GM12878 (cell line): ENCODE data around the gene ING4. TPM values are rescaled to one million over a fixed set of nuclear protein-coding genes. Genes with fewer than 3 reads are reported as not detected.

Source experiments
- ATAC-seq: fragments of 200-7000 bp; cut with Tn5 transposase; 3 replicates; pipeline ENCODE4 v1.9.1; 2020; ENCODE audit warnings: mild to moderate bottlenecking, moderate library complexity
- BruUV-seq: library from RNA; stranded (reverse); fragments of 400-500 nt; replicated peaks from 2 replicates; lab custom pipeline; 2021; lab: Mats Ljungman, UMichigan
- CTCF ChIA-PET: fragments of 300-600 bp; sonication (Branson Sonifier 250); formaldehyde crosslinking; extraction: SDS; loops from one replicate; lab custom pipeline; 2021; ENCODE audit warnings: inconsistent platforms; lab: Yijun Ruan, JAX
- POLR2A ChIA-PET: fragments of 350-600 bp; formaldehyde crosslinking; extraction: SDS; loops from one replicate; lab custom pipeline; 2021; ENCODE audit warnings: inconsistent platforms; lab: Charles Lee
- RAD21 ChIA-PET: fragments of 300-600 bp; sonication (Branson Sonifier 250); formaldehyde crosslinking; loops from one replicate; lab custom pipeline; 2023; ENCODE audit warnings: antibody characterized with exemption; ENCODE audit not compliant: unreplicated experiment; lab: Charles Lee
- SMC1A ChIA-PET: fragments of 300-600 bp; sonication (Branson Sonifier 250); formaldehyde crosslinking; loops from one replicate; lab custom pipeline; 2023; ENCODE audit not compliant: unreplicated experiment, uncharacterized antibody; lab: Charles Lee
- DNase-seq: peaks from one replicate; pipeline ENCODE4 v3.0.0-alpha.2; 2011; ENCODE audit warnings: low read depth, low spot score
- FAIRE-seq: peaks from 3 replicates; lab custom pipeline; 2011; peaks lifted over from hg19 to GRCh38; lab: Jason Lieb, UNC
- H2AFZ ChIP-seq: 2 replicates; pipeline ENCODE4 v1.6.0; 2011; ENCODE audit warnings: low read depth, low read length, control low read depth; ENCODE audit not compliant: control insufficient read depth
- H3K27ac ChIP-seq: 2 replicates; pipeline ENCODE4 v1.5.1; 2011; ENCODE audit warnings: control low read depth; ENCODE audit not compliant: control insufficient read depth, insufficient read depth
- H3K27me3 ChIP-seq, 2 experiments: replicated peaks in 1 of 2; 2 replicates each; pipeline versions ENCODE4 v1.6.0 to v1.6.1; 2011; ENCODE audit warnings: low read length in 1 of 2; ENCODE audit not compliant: control insufficient read depth in 2 of 2, insufficient read depth in 2 of 2
- H3K36me3 ChIP-seq, 2 experiments: 2 replicates each; pipeline ENCODE4 v1.5.1; 2011; ENCODE audit warnings: low read length in 1 of 2; ENCODE audit not compliant: control insufficient read depth in 2 of 2, insufficient read depth in 2 of 2
- H3K4me1 ChIP-seq: 2 replicates; pipeline ENCODE4 v1.6.1; 2011; ENCODE audit warnings: mild to moderate bottlenecking, low read length, moderate library complexity, mixed read lengths; ENCODE audit not compliant: control insufficient read depth, insufficient read depth
- H3K4me2 ChIP-seq: 2 replicates; pipeline ENCODE4 v1.6.0; 2011; ENCODE audit warnings: control low read depth; ENCODE audit not compliant: control insufficient read depth, insufficient read depth
- H3K4me3 ChIP-seq: fragments of 200-600 bp; sonication (generic); 2 replicates; pipeline ENCODE4 v1.5.1; 2016
- H3K79me2 ChIP-seq: 2 replicates; pipeline ENCODE4 v1.6.0; 2011; ENCODE audit warnings: low read length; ENCODE audit not compliant: control insufficient read depth, insufficient read depth
- H3K9ac ChIP-seq: 2 replicates; pipeline ENCODE4 v1.8.0; 2011; ENCODE audit warnings: low read length, control low read depth, mixed read lengths; ENCODE audit not compliant: control insufficient read depth, insufficient read depth
- H3K9me3 ChIP-seq: replicated peaks from 3 replicates; pipeline ENCODE4 v1.5.1; 2011; ENCODE audit warnings: mild to moderate bottlenecking, low read length; ENCODE audit not compliant: control insufficient read depth, insufficient read depth
- H4K20me1 ChIP-seq: 2 replicates; pipeline ENCODE4 v1.6.0; 2011; ENCODE audit not compliant: control insufficient read depth, insufficient read depth
- ASH2L ChIP-seq: fragments of 300-600, 200-600 bp; sonication (generic); IDR thresholded peaks from 2 replicates; pipeline ENCODE4 v1.6.1; 2017; ENCODE audit warnings: low read depth, mild to moderate bottlenecking, borderline replicate concordance
- ATF7 ChIP-seq: fragments of 450-650 bp; IDR thresholded peaks from 2 replicates; pipeline ENCODE4 v1.6.1; 2016; ENCODE audit warnings: low read depth, mild to moderate bottlenecking
- CBFB ChIP-seq: IDR thresholded peaks from 2 replicates; pipeline ENCODE4 v1.6.1; 2016; ENCODE audit warnings: antibody characterized with exemption, low read depth
- CHD1 ChIP-seq: IDR thresholded peaks from 2 replicates; pipeline ENCODE4 v1.6.1; 2012; ENCODE audit warnings: low read depth, low read length, improper control_type of control experiment
- CREM ChIP-seq: IDR thresholded peaks from 2 replicates; pipeline ENCODE4 v1.6.1; 2014; ENCODE audit warnings: antibody characterized with exemption, low read depth
- HDAC6 ChIP-seq: fragments of 200-600 bp; sonication (generic); IDR thresholded peaks from one replicate; pipeline ENCODE4 v1.8.0; 2017; ENCODE audit warnings: antibody characterized with exemption; ENCODE audit not compliant: unreplicated experiment
- MYB ChIP-seq: fragments of 150-350 bp; IDR thresholded peaks from 2 replicates; pipeline ENCODE4 v1.6.1; 2014; ENCODE audit warnings: mild to moderate bottlenecking, low read depth, low read length, borderline replicate concordance
- NFYA ChIP-seq: IDR thresholded peaks from 2 replicates; pipeline ENCODE4 v1.6.1; 2011; ENCODE audit warnings: low read depth, mild to moderate bottlenecking, low read length, improper control_type of control experiment, borderline replicate concordance
- POLR2A ChIP-seq: IDR thresholded peaks from 2 replicates; pipeline ENCODE4 v1.6.1; 2011; ENCODE audit warnings: low read depth, mild to moderate bottlenecking, low read length
- RAD51 ChIP-seq: fragments of 450-650 bp; IDR thresholded peaks from 2 replicates; pipeline ENCODE4 v1.6.1; 2016; ENCODE audit warnings: moderate library complexity, mild to moderate bottlenecking, inconsistent platforms
- RBBP5 ChIP-seq: fragments of 200-600 bp; sonication (generic); conservative IDR thresholded peaks from 2 replicates; pipeline ENCODE4 v1.6.1; 2016
- ZNF207 ChIP-seq: fragments of 450-650 bp; IDR thresholded peaks from 2 replicates; pipeline ENCODE4 v1.6.1; 2014; ENCODE audit warnings: antibody characterized with exemption, mild to moderate bottlenecking, borderline replicate concordance
- ZNF274 ChIP-seq: IDR thresholded peaks from one replicate; pipeline ENCODE4 v1.8.0; 2011; ENCODE audit not compliant: insufficient read length, insufficient read depth
- WGBS: methylation state at CpG from one replicate; pipeline ENCODE4 v1.1.6; 2016; ENCODE audit warnings: low lambda C conversion rate; ENCODE audit not compliant: insufficient replicate concordance, insufficient coverage; ENCODE audit errors: missing lambda C conversion rate; 5-methylcytosine and 5-hydroxymethylcytosine counted together
- in situ Hi-C: fragments of 300-500 bp; cut with MboI; formaldehyde crosslinking; loops from 9 replicates; pipeline ENCODE4 v1.14.3; 2018; ENCODE audit warnings: mixed read lengths
- intact Hi-C: fragments of 100-400 bp; cut with micrococcal nuclease; formaldehyde crosslinking; loops from one replicate; pipeline ENCODE4 v1.14.2; 2022; ENCODE audit not compliant: unreplicated experiment
- polyA plus RNA-seq, 11 experiments: library from polyadenylated mRNA; depleted of rRNA in 4 of 11; unstranded in 6 of 11; stranded (reverse) in 5 of 11; fragments of >200 nt; fragmentation: Nextera tagmentation in 4 of 11; fragmentation: Illumina TruSeq in 1 of 11; extraction: Ambion mirVana in 4 of 11; extraction: Trizol in 1 of 11; gene quantifications; 1 replicate in 1 of 11; 2 replicates in 10 of 11; pipeline versions ENCODE4 v1.2.1 to v1.2.3, GENCODE V29; 2011 to 2016; ENCODE audit warnings: inconsistent platforms in 2 of 11, missing spikeins in 2 of 11, low read depth in 1 of 11
- total RNA-seq, 4 experiments: library from RNA; depleted of rRNA in 3 of 4; stranded (reverse); fragments of >200 nt in 3 of 4; fragmentation: Illumina TruSeq in 1 of 4; extraction: Trizol in 1 of 4; gene quantifications; 2 replicates each; pipeline versions ENCODE4 v1.2.1 to v1.2.3, GENCODE V29; 2013 to 2021
- TF ChIP-seq, protein P1 (sequence below): fragments of 450-650 bp; IDR thresholded peaks from 2 replicates; pipeline ENCODE4 v1.6.1; 2016; ENCODE audit warnings: mild to moderate bottlenecking
- TF ChIP-seq, protein P2 (sequence below): fragments of 450-650 bp; IDR thresholded peaks from 2 replicates; pipeline ENCODE4 v1.6.1; 2017; ENCODE audit warnings: borderline replicate concordance
- TF ChIP-seq, protein P3 (sequence below): fragments of 450-650 bp; IDR thresholded peaks from 2 replicates; pipeline ENCODE4 v1.6.1; 2017; ENCODE audit warnings: antibody characterized with exemption, mild to moderate bottlenecking, moderate library complexity
- TF ChIP-seq, protein P4 (sequence below): IDR thresholded peaks from 2 replicates; pipeline ENCODE4 v1.6.1; 2012; ENCODE audit warnings: low read depth, low read length, improper control_type of control experiment
- TF ChIP-seq, protein P5 (sequence below): fragments of 450-650 bp; IDR thresholded peaks from 2 replicates; pipeline ENCODE4 v1.6.1; 2017; ENCODE audit warnings: mild to moderate bottlenecking, low read depth, inconsistent platforms; ENCODE audit not compliant: poor library complexity, severe bottlenecking

Gene ING4
- total and polyA plus RNA-seq, 10 of the 15 experiments (the other 5 are each of a cell fraction or from before 2014, with no cell fraction given): 7.2 to 53.9 (median 21.8) TPM

DNA sequence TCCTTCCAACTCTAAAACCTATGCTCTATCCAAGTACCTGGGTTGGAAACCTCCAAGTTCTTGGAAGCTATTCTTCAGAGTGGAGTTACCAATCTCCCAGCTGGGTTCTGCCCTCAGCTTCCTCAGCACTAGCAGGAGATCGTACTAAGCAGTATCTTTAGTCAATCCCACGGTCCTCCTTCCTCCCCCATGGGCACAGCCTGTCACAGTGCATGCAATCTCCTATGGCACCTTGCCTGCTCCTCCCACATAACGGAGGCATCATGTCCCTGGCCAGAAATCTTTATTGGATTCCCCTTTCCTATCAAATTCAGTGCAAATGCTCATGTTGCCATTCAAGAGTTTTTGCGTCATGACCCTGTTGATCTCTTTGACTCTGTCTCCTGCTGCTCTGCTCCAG is 21.8 kb downstream of the ING4 start:
- BruUV-seq: no TSS peak
- ChIA-PET POLR2A (no interaction called here), RAD21 (interaction anchor here (1.0 kb wide), 1 partner anchor 9 kb away, joined by 3 read pairs; no protein-coding TSS in a partner anchor)
- TF ChIP-seq, protein P1, sequence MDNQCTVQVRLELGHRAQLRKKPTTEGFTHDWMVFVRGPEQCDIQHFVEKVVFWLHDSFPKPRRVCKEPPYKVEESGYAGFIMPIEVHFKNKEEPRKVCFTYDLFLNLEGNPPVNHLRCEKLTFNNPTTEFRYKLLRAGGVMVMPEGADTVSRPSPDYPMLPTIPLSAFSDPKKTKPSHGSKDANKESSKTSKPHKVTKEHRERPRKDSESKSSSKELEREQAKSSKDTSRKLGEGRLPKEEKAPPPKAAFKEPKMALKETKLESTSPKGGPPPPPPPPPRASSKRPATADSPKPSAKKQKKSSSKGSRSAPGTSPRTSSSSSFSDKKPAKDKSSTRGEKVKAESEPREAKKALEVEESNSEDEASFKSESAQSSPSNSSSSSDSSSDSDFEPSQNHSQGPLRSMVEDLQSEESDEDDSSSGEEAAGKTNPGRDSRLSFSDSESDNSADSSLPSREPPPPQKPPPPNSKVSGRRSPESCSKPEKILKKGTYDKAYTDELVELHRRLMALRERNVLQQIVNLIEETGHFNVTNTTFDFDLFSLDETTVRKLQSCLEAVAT: no peak
- TF ChIP-seq CHD1 (no peak), ATF7 (no peak), ASH2L (no peak), MYB (no peak), CBFB (no peak), CREM (no peak), ZNF207 (no peak), HDAC6 (no peak), ZNF274 (no peak), RBBP5 (no peak), RAD51 (no peak), POLR2A (no peak), NFYA (no peak)
- TF ChIP-seq, protein P2, sequence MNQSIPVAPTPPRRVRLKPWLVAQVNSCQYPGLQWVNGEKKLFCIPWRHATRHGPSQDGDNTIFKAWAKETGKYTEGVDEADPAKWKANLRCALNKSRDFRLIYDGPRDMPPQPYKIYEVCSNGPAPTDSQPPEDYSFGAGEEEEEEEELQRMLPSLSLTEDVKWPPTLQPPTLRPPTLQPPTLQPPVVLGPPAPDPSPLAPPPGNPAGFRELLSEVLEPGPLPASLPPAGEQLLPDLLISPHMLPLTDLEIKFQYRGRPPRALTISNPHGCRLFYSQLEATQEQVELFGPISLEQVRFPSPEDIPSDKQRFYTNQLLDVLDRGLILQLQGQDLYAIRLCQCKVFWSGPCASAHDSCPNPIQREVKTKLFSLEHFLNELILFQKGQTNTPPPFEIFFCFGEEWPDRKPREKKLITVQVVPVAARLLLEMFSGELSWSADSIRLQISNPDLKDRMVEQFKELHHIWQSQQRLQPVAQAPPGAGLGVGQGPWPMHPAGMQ: no peak
- TF ChIP-seq, protein P3, sequence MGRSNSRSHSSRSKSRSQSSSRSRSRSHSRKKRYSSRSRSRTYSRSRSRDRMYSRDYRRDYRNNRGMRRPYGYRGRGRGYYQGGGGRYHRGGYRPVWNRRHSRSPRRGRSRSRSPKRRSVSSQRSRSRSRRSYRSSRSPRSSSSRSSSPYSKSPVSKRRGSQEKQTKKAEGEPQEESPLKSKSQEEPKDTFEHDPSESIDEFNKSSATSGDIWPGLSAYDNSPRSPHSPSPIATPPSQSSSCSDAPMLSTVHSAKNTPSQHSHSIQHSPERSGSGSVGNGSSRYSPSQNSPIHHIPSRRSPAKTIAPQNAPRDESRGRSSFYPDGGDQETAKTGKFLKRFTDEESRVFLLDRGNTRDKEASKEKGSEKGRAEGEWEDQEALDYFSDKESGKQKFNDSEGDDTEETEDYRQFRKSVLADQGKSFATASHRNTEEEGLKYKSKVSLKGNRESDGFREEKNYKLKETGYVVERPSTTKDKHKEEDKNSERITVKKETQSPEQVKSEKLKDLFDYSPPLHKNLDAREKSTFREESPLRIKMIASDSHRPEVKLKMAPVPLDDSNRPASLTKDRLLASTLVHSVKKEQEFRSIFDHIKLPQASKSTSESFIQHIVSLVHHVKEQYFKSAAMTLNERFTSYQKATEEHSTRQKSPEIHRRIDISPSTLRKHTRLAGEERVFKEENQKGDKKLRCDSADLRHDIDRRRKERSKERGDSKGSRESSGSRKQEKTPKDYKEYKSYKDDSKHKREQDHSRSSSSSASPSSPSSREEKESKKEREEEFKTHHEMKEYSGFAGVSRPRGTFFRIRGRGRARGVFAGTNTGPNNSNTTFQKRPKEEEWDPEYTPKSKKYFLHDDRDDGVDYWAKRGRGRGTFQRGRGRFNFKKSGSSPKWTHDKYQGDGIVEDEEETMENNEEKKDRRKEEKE: no peak
- TF ChIP-seq, protein P4, sequence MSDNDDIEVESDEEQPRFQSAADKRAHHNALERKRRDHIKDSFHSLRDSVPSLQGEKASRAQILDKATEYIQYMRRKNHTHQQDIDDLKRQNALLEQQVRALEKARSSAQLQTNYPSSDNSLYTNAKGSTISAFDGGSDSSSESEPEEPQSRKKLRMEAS: no peak
- TF ChIP-seq, protein P5, sequence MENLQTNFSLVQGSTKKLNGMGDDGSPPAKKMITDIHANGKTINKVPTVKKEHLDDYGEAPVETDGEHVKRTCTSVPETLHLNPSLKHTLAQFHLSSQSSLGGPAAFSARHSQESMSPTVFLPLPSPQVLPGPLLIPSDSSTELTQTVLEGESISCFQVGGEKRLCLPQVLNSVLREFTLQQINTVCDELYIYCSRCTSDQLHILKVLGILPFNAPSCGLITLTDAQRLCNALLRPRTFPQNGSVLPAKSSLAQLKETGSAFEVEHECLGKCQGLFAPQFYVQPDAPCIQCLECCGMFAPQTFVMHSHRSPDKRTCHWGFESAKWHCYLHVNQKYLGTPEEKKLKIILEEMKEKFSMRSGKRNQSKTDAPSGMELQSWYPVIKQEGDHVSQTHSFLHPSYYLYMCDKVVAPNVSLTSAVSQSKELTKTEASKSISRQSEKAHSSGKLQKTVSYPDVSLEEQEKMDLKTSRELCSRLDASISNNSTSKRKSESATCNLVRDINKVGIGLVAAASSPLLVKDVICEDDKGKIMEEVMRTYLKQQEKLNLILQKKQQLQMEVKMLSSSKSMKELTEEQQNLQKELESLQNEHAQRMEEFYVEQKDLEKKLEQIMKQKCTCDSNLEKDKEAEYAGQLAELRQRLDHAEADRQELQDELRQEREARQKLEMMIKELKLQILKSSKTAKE: no peak

More for the DNA sequence above, 21.8 kb downstream of the ING4 start:
- CTCF ChIA-PET: no interaction called here
- FAIRE-seq (no peak), DNase-seq (no peak), ATAC-seq (no peak)
- SMC1A ChIA-PET: interaction anchor here (0.6 kb wide), 1 partner anchor 9 kb away, joined by 3 read pairs; no protein-coding TSS in a partner anchor
- no peak overlapping the region for H3K4me3 ChIP-seq
- H3K4me2 ChIP-seq: no peak overlapping the region
- intact Hi-C loops: no loop called here
- H3K27me3 ChIP-seq: no peaks in the 10 kb centered on the region
- 54% methylated on average over 4 of the region's 4 CpGs for WGBS
- H3K27ac ChIP-seq: no peak overlapping the region
- peaks cover 34% of the 10 kb centered on the region for H3K4me1 ChIP-seq
- H3K9me3 ChIP-seq: peaks cover 12% of the 10 kb centered on the region
- H4K20me1 ChIP-seq: no peaks in the 10 kb centered on the region
- no peaks in the 10 kb centered on the region for H3K36me3 ChIP-seq
- H3K9ac ChIP-seq: no peak overlapping the region
- H3K79me2 ChIP-seq: no peaks in the 10 kb centered on the region
- no peak overlapping the region for H2AFZ ChIP-seq
- in situ Hi-C loops: no loop called here
